GM21737 (cell line): ENCODE results near the gene ASS1.

Experiments used
- ATAC-seq: cut with Tn5 transposase; IDR thresholded peaks from one replicate; pipeline ENCODE4 v1.9.1; 2021; ENCODE audit warnings: mild to moderate bottlenecking, moderate library complexity; ENCODE audit not compliant: unreplicated experiment

The ASS1 gene

GRCh38 chr9:130452835-130453234, 8.1 kb downstream of the ASS1 start:
- ATAC-seq = no peak

- no peak for ATAC-seq
Measured at GRCh38 chr9:130453487-130453886, 8.7 kb downstream of the ASS1 start.

GRCh38 chr9:130454096-130454811, 9.5 kb downstream of the ASS1 start:
- no peak for ATAC-seq

- ATAC-seq = no peak
Measured at GRCh38 chr9:130454812-130455325, 10.1 kb downstream of the ASS1 start.

- no peak for ATAC-seq
Measured at GRCh38 chr9:130458027-130458803, 13.5 kb downstream of the ASS1 start.

- ATAC-seq = no peak
Measured at GRCh38 chr9:130458804-130459067, 14.0 kb downstream of the ASS1 start.

GRCh38 chr9:130459151-130459550, 14.4 kb downstream of the ASS1 start:
- ATAC-seq = no peak

- no peak for ATAC-seq
Measured at GRCh38 chr9:130459941-130460669, 15.3 kb downstream of the ASS1 start.

- no peak for ATAC-seq
Measured at GRCh38 chr9:130461218-130461630, 16.5 kb downstream of the ASS1 start.

- no peak for ATAC-seq
Measured at GRCh38 chr9:130461731-130462130, 17.0 kb downstream of the ASS1 start.

GRCh38 chr9:130462685-130463540, 18.2 kb downstream of the ASS1 start:
- ATAC-seq = no peak

- no peak for ATAC-seq
Measured at GRCh38 chr9:130463763-130464745, 19.3 kb downstream of the ASS1 start.

GRCh38 chr9:130465383-130466096, 20.8 kb downstream of the ASS1 start:
- ATAC-seq = no peak

GRCh38 chr9:130466537-130467217, 21.9 kb downstream of the ASS1 start:
- no peak for ATAC-seq

- ATAC-seq = no peak
Measured at GRCh38 chr9:130467316-130467715, 22.6 kb downstream of the ASS1 start.

GRCh38 chr9:130468566-130468965, 23.8 kb downstream of the ASS1 start:
- no peak for ATAC-seq

GRCh38 chr9:130470269-130470668, 25.5 kb downstream of the ASS1 start:
- no peak for ATAC-seq

- ATAC-seq = no peak
Measured at GRCh38 chr9:130470950-130471349, 26.2 kb downstream of the ASS1 start.
